Keratinocyte (primary cell): ENCODE results near the gene SPOCK3. TPM values are rescaled to one million over a fixed set of nuclear protein-coding genes. Genes with fewer than 3 reads are reported as not detected.

Experiments
- DNase-seq: peaks from one replicate; pipeline ENCODE4 v3.0.0-alpha.2; 2011; ENCODE audit warnings: low read depth, missing footprints, low spot score
- FAIRE-seq: peaks from 2 replicates; lab custom pipeline; 2011; peaks lifted over from hg19 to GRCh38; lab: Jason Lieb, UNC
- H2AFZ ChIP-seq: 2 replicates; pipeline ENCODE4 v1.6.0; 2012; ENCODE audit warnings: low read length, control low read depth, inconsistent platforms; ENCODE audit not compliant: control insufficient read depth
- H3K27ac ChIP-seq: 2 replicates; pipeline ENCODE4 v1.5.1; 2011; ENCODE audit warnings: low read length; ENCODE audit not compliant: control insufficient read depth, insufficient read depth
- H3K27me3 ChIP-seq: 3 replicates; pipeline ENCODE4 v1.6.0; 2011; ENCODE audit warnings: low read length; ENCODE audit not compliant: control insufficient read depth, insufficient read depth; ENCODE audit errors: extremely low read depth
- H3K36me3 ChIP-seq, 2 experiments: 2 replicates in 1 of 2; 3 replicates in 1 of 2; pipeline ENCODE4 v1.5.1; 2011; ENCODE audit warnings: low read length in 2 of 2, mild to moderate bottlenecking in 1 of 2; ENCODE audit not compliant: control insufficient read depth in 2 of 2, insufficient read depth in 2 of 2; ENCODE audit errors: extremely low read depth in 1 of 2
- H3K4me1 ChIP-seq: 3 replicates; pipeline ENCODE4 v1.5.1; 2011; ENCODE audit warnings: low read length; ENCODE audit not compliant: control insufficient read depth, insufficient read depth; ENCODE audit errors: extremely low read depth
- H3K4me2 ChIP-seq: 3 replicates; pipeline ENCODE4 v1.6.0; 2011; ENCODE audit warnings: low read depth, low read length; ENCODE audit not compliant: control insufficient read depth, insufficient read depth; ENCODE audit errors: extremely low read depth
- H3K4me3 ChIP-seq, 3 experiments: fragments of 200-600 bp in 1 of 3; sonication (generic) in 1 of 3; 2 replicates in 2 of 3; 3 replicates in 1 of 3; pipeline ENCODE4 v1.5.1; 2011 to 2016; ENCODE audit warnings: low read length in 3 of 3, mild to moderate bottlenecking in 3 of 3, control low read depth in 2 of 3, inconsistent platforms in 1 of 3, low read depth in 1 of 3, mixed read lengths in 1 of 3, mixed run types in 1 of 3, moderate library complexity in 1 of 3; ENCODE audit not compliant: control insufficient read depth in 2 of 3, insufficient read depth in 2 of 3; ENCODE audit errors: extremely low read depth in 1 of 3
- H3K79me2 ChIP-seq: 2 replicates; pipeline ENCODE4 v1.6.0; 2012; ENCODE audit warnings: low read length; ENCODE audit not compliant: control insufficient read depth, insufficient read depth
- H3K9ac ChIP-seq: 3 replicates; pipeline ENCODE4 v1.6.0; 2011; ENCODE audit warnings: low read length; ENCODE audit not compliant: control insufficient read depth, insufficient read depth; ENCODE audit errors: extremely low read depth
- H3K9me1 ChIP-seq: 3 replicates; pipeline ENCODE4 v1.6.0; 2011; ENCODE audit warnings: low read length; ENCODE audit not compliant: control insufficient read depth, insufficient read depth; ENCODE audit errors: extremely low read depth
- H3K9me3 ChIP-seq: 2 replicates; pipeline ENCODE4 v1.5.1; 2012; ENCODE audit warnings: low read depth, low read length; ENCODE audit not compliant: control insufficient read depth
- H4K20me1 ChIP-seq: 3 replicates; pipeline ENCODE4 v1.6.0; 2011; ENCODE audit warnings: low read length; ENCODE audit not compliant: control insufficient read depth, insufficient read depth; ENCODE audit errors: extremely low read depth
- EZH2 ChIP-seq: IDR thresholded peaks from one replicate; pipeline ENCODE4 v1.6.1; 2012; ENCODE audit warnings: inconsistent platforms, mild to moderate bottlenecking, low read length, moderate library complexity
- dilution Hi-C: fragments of 300-500 bp; cut with MboI; formaldehyde crosslinking; loops from one replicate; pipeline ENCODE4 v1.7.0; 2020; ENCODE audit warnings: low sequenced_read_pairs; ENCODE audit not compliant: extremely low pct_ligation_motif_present
- polyA plus RNA-seq, 5 experiments: library from polyadenylated mRNA; depleted of rRNA in 3 of 5; stranded (reverse) in 3 of 5; stranded (forward) in 1 of 5; unstranded in 1 of 5; fragments of >200 nt; gene quantifications; 1 replicate in 1 of 5; 2 replicates in 3 of 5; 3 replicates in 1 of 5; pipeline versions ENCODE4 v1.2.1 to v1.2.3, GENCODE V29; 2011 to 2012; ENCODE audit warnings: missing spikeins in 2 of 5, low read depth in 1 of 5, low replicate concordance in 1 of 5
- TF ChIP-seq, protein P1 (sequence below), 3 experiments: IDR thresholded peaks in 1 of 3; conservative IDR thresholded peaks in 1 of 3; optimal IDR thresholded peaks in 1 of 3; 2 replicates in 2 of 3; 3 replicates in 1 of 3; pipeline versions ENCODE3 to v1.5.1; 2011; ENCODE audit warnings: low read length in 3 of 3, mild to moderate bottlenecking in 3 of 3, moderate library complexity in 2 of 3, control low read depth in 1 of 3, inconsistent platforms in 1 of 3; ENCODE audit not compliant: insufficient read depth in 2 of 3; ENCODE audit errors: extremely low read depth in 1 of 3

SPOCK3 gene
- polyA plus RNA-seq, 1 donor (not counting 4 experiments of a cell fraction or from before 2014, with no cell fraction given) = not detected

DNA sequence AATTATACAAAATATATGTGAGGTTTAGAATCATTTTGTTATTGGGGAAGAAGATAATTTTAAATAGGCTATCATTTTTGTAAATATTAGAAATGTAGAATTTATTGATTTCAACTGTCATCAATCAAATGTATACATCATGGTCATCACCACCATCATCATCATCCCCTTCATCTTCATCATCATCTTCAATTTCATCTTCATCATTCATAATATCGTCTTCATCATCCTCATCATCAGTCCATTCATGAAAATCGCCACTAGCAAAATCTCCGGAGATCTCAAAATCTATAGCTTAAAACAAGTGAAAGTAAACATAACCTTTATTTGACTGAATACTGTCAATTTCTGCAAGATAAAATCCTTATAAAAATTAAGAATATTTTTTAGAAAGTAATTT lies 499.5 kb downstream of the SPOCK3 start:
- dilution Hi-C loops = no loop called here
- FAIRE-seq = no peak

GRCh38 chr4:166733686-166734085 lies 500.6 kb downstream of the SPOCK3 start:
- dilution Hi-C loops = no loop called here
- DNase-seq = no peak
- Histone ChIP-seq H3K4me3 (no peak overlapping the region), H3K36me3 (no peaks in the 10 kb centered on the region), H2AFZ (no peak overlapping the region), H3K9ac (no peak overlapping the region), H3K9me1 (no peaks in the 10 kb centered on the region), H3K9me3 (no peaks in the 10 kb centered on the region), H3K27me3 (no peaks in the 10 kb centered on the region), H3K4me2 (no peak overlapping the region), H4K20me1 (no peaks in the 10 kb centered on the region), H3K79me2 (no peaks in the 10 kb centered on the region), H3K27ac (no peak overlapping the region), H3K4me1 (no peaks in the 10 kb centered on the region)
- no peak for FAIRE-seq
- TF ChIP-seq, protein P1, sequence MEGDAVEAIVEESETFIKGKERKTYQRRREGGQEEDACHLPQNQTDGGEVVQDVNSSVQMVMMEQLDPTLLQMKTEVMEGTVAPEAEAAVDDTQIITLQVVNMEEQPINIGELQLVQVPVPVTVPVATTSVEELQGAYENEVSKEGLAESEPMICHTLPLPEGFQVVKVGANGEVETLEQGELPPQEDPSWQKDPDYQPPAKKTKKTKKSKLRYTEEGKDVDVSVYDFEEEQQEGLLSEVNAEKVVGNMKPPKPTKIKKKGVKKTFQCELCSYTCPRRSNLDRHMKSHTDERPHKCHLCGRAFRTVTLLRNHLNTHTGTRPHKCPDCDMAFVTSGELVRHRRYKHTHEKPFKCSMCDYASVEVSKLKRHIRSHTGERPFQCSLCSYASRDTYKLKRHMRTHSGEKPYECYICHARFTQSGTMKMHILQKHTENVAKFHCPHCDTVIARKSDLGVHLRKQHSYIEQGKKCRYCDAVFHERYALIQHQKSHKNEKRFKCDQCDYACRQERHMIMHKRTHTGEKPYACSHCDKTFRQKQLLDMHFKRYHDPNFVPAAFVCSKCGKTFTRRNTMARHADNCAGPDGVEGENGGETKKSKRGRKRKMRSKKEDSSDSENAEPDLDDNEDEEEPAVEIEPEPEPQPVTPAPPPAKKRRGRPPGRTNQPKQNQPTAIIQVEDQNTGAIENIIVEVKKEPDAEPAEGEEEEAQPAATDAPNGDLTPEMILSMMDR (optimal IDR thresholded peaks at IDR 0.05 in 1 of 3, IDR thresholded peaks at IDR 0.05 in 1 of 3, conservative IDR thresholded peaks at IDR 0.05 in 1 of 3; ENCODE audit: extremely low read depth in 1 of 3, insufficient read depth in 2 of 3, low read length in 3 of 3) = no peak
- no peak for TF ChIP-seq EZH2

More for the DNA sequence above, 499.5 kb downstream of the SPOCK3 start:
- Histone ChIP-seq H3K9ac (no peak overlapping the region), H3K36me3 (no peaks in the 10 kb centered on the region), H3K79me2 (no peaks in the 10 kb centered on the region), H3K27ac (no peak overlapping the region), H3K4me2 (no peak overlapping the region), H2AFZ (no peak overlapping the region), H4K20me1 (no peaks in the 10 kb centered on the region), H3K9me1 (no peaks in the 10 kb centered on the region), H3K4me1 (no peaks in the 10 kb centered on the region), H3K9me3 (no peaks in the 10 kb centered on the region), H3K4me3 (no peak overlapping the region), H3K27me3 (no peaks in the 10 kb centered on the region)
- TF ChIP-seq EZH2 = no peak
- TF ChIP-seq, protein P1 (optimal IDR thresholded peaks at IDR 0.05 in 1 of 3, IDR thresholded peaks at IDR 0.05 in 1 of 3, conservative IDR thresholded peaks at IDR 0.05 in 1 of 3; ENCODE audit: extremely low read depth in 1 of 3, insufficient read depth in 2 of 3, low read length in 3 of 3) = no peak
- no peak for DNase-seq
